H1 (cell line): ENCODE results near the gene OR51A4. TPM values are rescaled to one million over a fixed set of nuclear protein-coding genes. Genes with fewer than 3 reads are reported as not detected.

Experiments used
- CEBPB ChIP-seq: IDR thresholded peaks from 2 replicates; pipeline ENCODE4 v1.6.1; 2012; ENCODE audit warnings: low read depth, low read length
- CHD7 ChIP-seq: fragments of 300-600 bp; sonication (generic); IDR thresholded peaks from 2 replicates; pipeline ENCODE4 v1.7.1; 2012; ENCODE audit warnings: low read length, moderate library complexity, mild to moderate bottlenecking, inconsistent platforms; ENCODE audit not compliant: insufficient replicate concordance
- E2F6 ChIP-seq: IDR thresholded peaks from 2 replicates; pipeline ENCODE4 v1.6.1; 2012; ENCODE audit warnings: inconsistent platforms
- RXRA ChIP-seq: IDR thresholded peaks from 2 replicates; pipeline ENCODE4 v1.6.1; 2011; ENCODE audit warnings: low read depth, mild to moderate bottlenecking, low read length, moderate library complexity; ENCODE audit not compliant: insufficient read depth
- SP4 ChIP-seq: IDR thresholded peaks from 2 replicates; pipeline ENCODE4 v1.6.1; 2012; ENCODE audit warnings: low read length, inconsistent platforms
- TAF7 ChIP-seq: optimal IDR thresholded peaks from 2 replicates; pipeline ENCODE3; 2011; ENCODE audit warnings: low read depth, mild to moderate bottlenecking, inconsistent platforms, low read length, moderate library complexity, borderline replicate concordance
- polyA plus RNA-seq, 7 experiments: library from polyadenylated mRNA; depleted of rRNA in 3 of 7; stranded (reverse) in 5 of 7; unstranded in 2 of 7; fragments of >200 nt in 5 of 7; fragments of 200-250 nt in 2 of 7; gene quantifications; 1 replicate in 5 of 7; 2 replicates in 1 of 7; 4 replicates in 1 of 7; pipeline versions ENCODE4 v1.2.1 to v1.2.3, GENCODE V29; 2011 to 2013; ENCODE audit warnings: missing spikeins in 2 of 7, mixed read lengths in 2 of 7
- total RNA-seq: library from RNA; stranded (reverse); fragmentation: NEBNext Ultra II Directional; extraction: Animal tissue kit (Norgen Biotek cat#: 25700); gene quantifications from 2 replicates; pipeline ENCODE4 v1.2.1, GENCODE V29; 2021

Gene OR51A4
- total and polyA plus RNA-seq, 2 of the 8 experiments (the other 6 are each of a cell fraction or from before 2014, with no cell fraction given) = not detected

GRCh38 chr11:4932751-4933150, 14.7 kb downstream of the OR51A4 start (continued):
- no peak for TF ChIP-seq RXRA
- TF ChIP-seq SP4 = no peak
- TF ChIP-seq E2F6 = no peak
- no peak for TF ChIP-seq CHD7
- TF ChIP-seq TAF7 = no peak
- no peak for TF ChIP-seq CEBPB
